H1 (cell line): ENCODE results near the gene SETD9. TPM values are rescaled to one million over a fixed set of nuclear protein-coding genes. Genes with fewer than 3 reads are reported as not detected.

Source experiments
- BACH1 ChIP-seq: IDR thresholded peaks from 2 replicates; pipeline ENCODE4 v1.6.1; 2012; ENCODE audit warnings: low read length, improper control_type of control experiment
- CHD1 ChIP-seq: IDR thresholded peaks from 2 replicates; pipeline ENCODE4 v1.6.1; 2012; ENCODE audit warnings: low read depth, low read length, improper control_type of control experiment
- EP300 ChIP-seq, 2 experiments: IDR thresholded peaks; 1 replicate in 1 of 2; 2 replicates in 1 of 2; pipeline ENCODE4 v1.6.1; 2011 to 2012; ENCODE audit warnings: low read depth in 2 of 2, low read length in 2 of 2, mild to moderate bottlenecking in 2 of 2, borderline replicate concordance in 1 of 2, inconsistent platforms in 1 of 2, moderate library complexity in 1 of 2
- EZH2 ChIP-seq: fragments of 200-600 bp; sonication (generic); IDR thresholded peaks from 2 replicates; pipeline ENCODE4 v1.7.1; 2012; ENCODE audit warnings: low read depth, mild to moderate bottlenecking, moderate library complexity, low read length, inconsistent platforms; ENCODE audit not compliant: severe bottlenecking
- GABPA ChIP-seq: IDR thresholded peaks from 2 replicates; pipeline ENCODE4 v1.6.1; 2011; ENCODE audit warnings: mild to moderate bottlenecking, low read length, moderate library complexity, borderline replicate concordance; ENCODE audit not compliant: insufficient read depth
- GTF2F1 ChIP-seq: IDR thresholded peaks from 2 replicates; pipeline ENCODE4 v1.6.1; 2012; ENCODE audit warnings: low read depth, low read length, improper control_type of control experiment, borderline replicate concordance
- MAFK ChIP-seq: IDR thresholded peaks from 2 replicates; pipeline ENCODE4 v1.6.1; 2012; ENCODE audit warnings: low read depth, mild to moderate bottlenecking, improper control_type of control experiment, low read length
- NANOG ChIP-seq: IDR thresholded peaks from 2 replicates; pipeline ENCODE4 v1.6.1; 2011; ENCODE audit warnings: low read length, low read depth, mild to moderate bottlenecking, inconsistent platforms; ENCODE audit not compliant: insufficient read depth, poor library complexity, severe bottlenecking
- PHF8 ChIP-seq: fragments of 200-600 bp; sonication (generic); conservative IDR thresholded peaks from 2 replicates; pipeline ENCODE4 v1.7.1; 2012; ENCODE audit warnings: low read depth, mild to moderate bottlenecking, inconsistent platforms, low read length, moderate library complexity
- SP4 ChIP-seq: IDR thresholded peaks from 2 replicates; pipeline ENCODE4 v1.6.1; 2012; ENCODE audit warnings: low read length, inconsistent platforms
- TEAD4 ChIP-seq: IDR thresholded peaks from 2 replicates; pipeline ENCODE4 v1.6.1; 2012; ENCODE audit warnings: low read depth, low read length, inconsistent platforms, mixed read lengths
- polyA plus RNA-seq, 7 experiments: library from polyadenylated mRNA; depleted of rRNA in 3 of 7; stranded (reverse) in 5 of 7; unstranded in 2 of 7; fragments of >200 nt in 5 of 7; fragments of 200-250 nt in 2 of 7; gene quantifications; 1 replicate in 5 of 7; 2 replicates in 1 of 7; 4 replicates in 1 of 7; pipeline versions ENCODE4 v1.2.1 to v1.2.3, GENCODE V29; 2011 to 2013; ENCODE audit warnings: missing spikeins in 2 of 7, mixed read lengths in 2 of 7
- total RNA-seq: library from RNA; stranded (reverse); fragmentation: NEBNext Ultra II Directional; extraction: Animal tissue kit (Norgen Biotek cat#: 25700); gene quantifications from 2 replicates; pipeline ENCODE4 v1.2.1, GENCODE V29; 2021
- TF ChIP-seq, protein P1 (sequence below): fragments of 300-600 bp; sonication (generic); IDR thresholded peaks from 2 replicates; pipeline ENCODE4 v1.7.1; 2012; ENCODE audit warnings: low read length, moderate library complexity, mild to moderate bottlenecking, inconsistent platforms; ENCODE audit not compliant: insufficient replicate concordance

SETD9 gene
- total and polyA plus RNA-seq, 2 of the 8 experiments (the other 6 are each of a cell fraction or from before 2014, with no cell fraction given), result 4.5 to 11.9 TPM

- TF ChIP-seq, protein P1, sequence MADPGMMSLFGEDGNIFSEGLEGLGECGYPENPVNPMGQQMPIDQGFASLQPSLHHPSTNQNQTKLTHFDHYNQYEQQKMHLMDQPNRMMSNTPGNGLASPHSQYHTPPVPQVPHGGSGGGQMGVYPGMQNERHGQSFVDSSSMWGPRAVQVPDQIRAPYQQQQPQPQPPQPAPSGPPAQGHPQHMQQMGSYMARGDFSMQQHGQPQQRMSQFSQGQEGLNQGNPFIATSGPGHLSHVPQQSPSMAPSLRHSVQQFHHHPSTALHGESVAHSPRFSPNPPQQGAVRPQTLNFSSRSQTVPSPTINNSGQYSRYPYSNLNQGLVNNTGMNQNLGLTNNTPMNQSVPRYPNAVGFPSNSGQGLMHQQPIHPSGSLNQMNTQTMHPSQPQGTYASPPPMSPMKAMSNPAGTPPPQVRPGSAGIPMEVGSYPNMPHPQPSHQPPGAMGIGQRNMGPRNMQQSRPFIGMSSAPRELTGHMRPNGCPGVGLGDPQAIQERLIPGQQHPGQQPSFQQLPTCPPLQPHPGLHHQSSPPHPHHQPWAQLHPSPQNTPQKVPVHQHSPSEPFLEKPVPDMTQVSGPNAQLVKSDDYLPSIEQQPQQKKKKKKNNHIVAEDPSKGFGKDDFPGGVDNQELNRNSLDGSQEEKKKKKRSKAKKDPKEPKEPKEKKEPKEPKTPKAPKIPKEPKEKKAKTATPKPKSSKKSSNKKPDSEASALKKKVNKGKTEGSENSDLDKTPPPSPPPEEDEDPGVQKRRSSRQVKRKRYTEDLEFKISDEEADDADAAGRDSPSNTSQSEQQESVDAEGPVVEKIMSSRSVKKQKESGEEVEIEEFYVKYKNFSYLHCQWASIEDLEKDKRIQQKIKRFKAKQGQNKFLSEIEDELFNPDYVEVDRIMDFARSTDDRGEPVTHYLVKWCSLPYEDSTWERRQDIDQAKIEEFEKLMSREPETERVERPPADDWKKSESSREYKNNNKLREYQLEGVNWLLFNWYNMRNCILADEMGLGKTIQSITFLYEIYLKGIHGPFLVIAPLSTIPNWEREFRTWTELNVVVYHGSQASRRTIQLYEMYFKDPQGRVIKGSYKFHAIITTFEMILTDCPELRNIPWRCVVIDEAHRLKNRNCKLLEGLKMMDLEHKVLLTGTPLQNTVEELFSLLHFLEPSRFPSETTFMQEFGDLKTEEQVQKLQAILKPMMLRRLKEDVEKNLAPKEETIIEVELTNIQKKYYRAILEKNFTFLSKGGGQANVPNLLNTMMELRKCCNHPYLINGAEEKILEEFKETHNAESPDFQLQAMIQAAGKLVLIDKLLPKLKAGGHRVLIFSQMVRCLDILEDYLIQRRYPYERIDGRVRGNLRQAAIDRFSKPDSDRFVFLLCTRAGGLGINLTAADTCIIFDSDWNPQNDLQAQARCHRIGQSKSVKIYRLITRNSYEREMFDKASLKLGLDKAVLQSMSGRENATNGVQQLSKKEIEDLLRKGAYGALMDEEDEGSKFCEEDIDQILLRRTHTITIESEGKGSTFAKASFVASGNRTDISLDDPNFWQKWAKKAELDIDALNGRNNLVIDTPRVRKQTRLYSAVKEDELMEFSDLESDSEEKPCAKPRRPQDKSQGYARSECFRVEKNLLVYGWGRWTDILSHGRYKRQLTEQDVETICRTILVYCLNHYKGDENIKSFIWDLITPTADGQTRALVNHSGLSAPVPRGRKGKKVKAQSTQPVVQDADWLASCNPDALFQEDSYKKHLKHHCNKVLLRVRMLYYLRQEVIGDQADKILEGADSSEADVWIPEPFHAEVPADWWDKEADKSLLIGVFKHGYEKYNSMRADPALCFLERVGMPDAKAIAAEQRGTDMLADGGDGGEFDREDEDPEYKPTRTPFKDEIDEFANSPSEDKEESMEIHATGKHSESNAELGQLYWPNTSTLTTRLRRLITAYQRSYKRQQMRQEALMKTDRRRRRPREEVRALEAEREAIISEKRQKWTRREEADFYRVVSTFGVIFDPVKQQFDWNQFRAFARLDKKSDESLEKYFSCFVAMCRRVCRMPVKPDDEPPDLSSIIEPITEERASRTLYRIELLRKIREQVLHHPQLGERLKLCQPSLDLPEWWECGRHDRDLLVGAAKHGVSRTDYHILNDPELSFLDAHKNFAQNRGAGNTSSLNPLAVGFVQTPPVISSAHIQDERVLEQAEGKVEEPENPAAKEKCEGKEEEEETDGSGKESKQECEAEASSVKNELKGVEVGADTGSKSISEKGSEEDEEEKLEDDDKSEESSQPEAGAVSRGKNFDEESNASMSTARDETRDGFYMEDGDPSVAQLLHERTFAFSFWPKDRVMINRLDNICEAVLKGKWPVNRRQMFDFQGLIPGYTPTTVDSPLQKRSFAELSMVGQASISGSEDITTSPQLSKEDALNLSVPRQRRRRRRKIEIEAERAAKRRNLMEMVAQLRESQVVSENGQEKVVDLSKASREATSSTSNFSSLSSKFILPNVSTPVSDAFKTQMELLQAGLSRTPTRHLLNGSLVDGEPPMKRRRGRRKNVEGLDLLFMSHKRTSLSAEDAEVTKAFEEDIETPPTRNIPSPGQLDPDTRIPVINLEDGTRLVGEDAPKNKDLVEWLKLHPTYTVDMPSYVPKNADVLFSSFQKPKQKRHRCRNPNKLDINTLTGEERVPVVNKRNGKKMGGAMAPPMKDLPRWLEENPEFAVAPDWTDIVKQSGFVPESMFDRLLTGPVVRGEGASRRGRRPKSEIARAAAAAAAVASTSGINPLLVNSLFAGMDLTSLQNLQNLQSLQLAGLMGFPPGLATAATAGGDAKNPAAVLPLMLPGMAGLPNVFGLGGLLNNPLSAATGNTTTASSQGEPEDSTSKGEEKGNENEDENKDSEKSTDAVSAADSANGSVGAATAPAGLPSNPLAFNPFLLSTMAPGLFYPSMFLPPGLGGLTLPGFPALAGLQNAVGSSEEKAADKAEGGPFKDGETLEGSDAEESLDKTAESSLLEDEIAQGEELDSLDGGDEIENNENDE, result no peak
- no peak for TF ChIP-seq PHF8
- TF ChIP-seq TEAD4, result no peak
- TF ChIP-seq BACH1, result no peak
- no peak for TF ChIP-seq EZH2
- no peak for TF ChIP-seq CHD1
- no peak for TF ChIP-seq EP300 (IDR thresholded peaks at IDR 0.05; ENCODE audit: borderline replicate concordance in 1 of 2, low read depth in 2 of 2, low read length in 2 of 2)
- no peak for TF ChIP-seq NANOG
- no peak for TF ChIP-seq GABPA
- TF ChIP-seq SP4, result no peak
- TF ChIP-seq GTF2F1, result no peak
- no peak for TF ChIP-seq MAFK
Observed at GRCh38 chr5:56917534-56917933, 8.1 kb downstream of the SETD9 start (continued).
